A673 (cell line): ENCODE measurements around the gene NKD1. TPM values are rescaled to one million over a fixed set of nuclear protein-coding genes. Genes with fewer than 3 reads are reported as not detected.
"Not testable (repeated sequence)": the region's sequence is repeated elsewhere in the genome, so short reads cannot be mapped to it uniquely, and the experiment has no call there.

Experiments used
- BruUV-seq: library from RNA; stranded (reverse); fragments of 400-500 nt; replicated peaks from 2 replicates; lab custom pipeline; 2021; lab: Mats Ljungman, UMichigan
- CTCF ChIA-PET: fragments of 300-600 bp; sonication (Branson Sonifier 250); formaldehyde crosslinking; loops from one replicate; lab custom pipeline; 2022; ENCODE audit warnings: antibody characterized with exemption; lab: Charles Lee
- POLR2A ChIA-PET: fragments of 300-600 bp; sonication (Branson Sonifier 250); formaldehyde crosslinking; loops from one replicate; lab custom pipeline; 2022; ENCODE audit warnings: antibody characterized with exemption; ENCODE audit not compliant: low non-redundant PET; lab: Charles Lee
- DNase-seq: peaks from one replicate; pipeline ENCODE4 v3.0.0-alpha.2; 2015; ENCODE audit warnings: low spot score
- H3K27ac ChIP-seq: fragments of 200-600 bp; sonication (generic); 2 replicates; pipeline ENCODE4 v1.5.1; 2016; ENCODE audit warnings: mixed run types, low read depth, mild to moderate bottlenecking, mixed read lengths, antibody characterized with exemption, low read length; ENCODE audit not compliant: poor library complexity, severe bottlenecking
- H3K27me3 ChIP-seq: fragments of 200-600 bp; sonication (generic); replicated peaks from 2 replicates; pipeline ENCODE4 v1.6.1; 2017; ENCODE audit warnings: mixed run types, low read depth, mild to moderate bottlenecking, mixed read lengths, antibody characterized with exemption, low read length; ENCODE audit not compliant: insufficient read depth, poor library complexity
- H3K36me3 ChIP-seq: fragments of 200-600 bp; sonication (generic); 2 replicates; pipeline ENCODE4 v1.6.1; 2016; ENCODE audit warnings: mixed run types, mild to moderate bottlenecking, mixed read lengths, antibody characterized with exemption, low read length; ENCODE audit not compliant: insufficient read depth, poor library complexity, severe bottlenecking
- H3K4me1 ChIP-seq: fragments of 200-600 bp; sonication (generic); 2 replicates; pipeline ENCODE4 v1.6.1; 2017; ENCODE audit warnings: mixed run types, mild to moderate bottlenecking, mixed read lengths, antibody characterized with exemption, low read length; ENCODE audit not compliant: insufficient read depth, poor library complexity, severe bottlenecking
- H3K4me3 ChIP-seq: fragments of 200-600 bp; sonication (generic); 2 replicates; pipeline ENCODE4 v1.5.1; 2016; ENCODE audit warnings: low read depth, mixed run types, mild to moderate bottlenecking, mixed read lengths, low read length; ENCODE audit not compliant: poor library complexity, severe bottlenecking
- H3K9me3 ChIP-seq: fragments of 200-600 bp; sonication (generic); 2 replicates; pipeline ENCODE4 v1.6.1; 2016; ENCODE audit warnings: mixed run types, low read depth, mild to moderate bottlenecking, mixed read lengths, antibody characterized with exemption, low read length; ENCODE audit not compliant: poor library complexity, severe bottlenecking
- EZH2 ChIP-seq: fragments of 200-600 bp; sonication (generic); IDR thresholded peaks from 2 replicates; pipeline ENCODE4 v1.6.1; 2017; ENCODE audit warnings: borderline replicate concordance, low read depth, mild to moderate bottlenecking, mixed read lengths, antibody characterized with exemption, low read length; ENCODE audit not compliant: poor library complexity, severe bottlenecking
- intact Hi-C: fragments of 100-400 bp; cut with micrococcal nuclease; formaldehyde crosslinking; loops from one replicate; pipeline ENCODE4 v1.10.0; 2022; ENCODE audit not compliant: unreplicated experiment
- total RNA-seq: library from RNA; stranded (reverse); gene quantifications from 2 replicates; pipeline ENCODE4 v1.2.3, GENCODE V29; 2021
- TF ChIP-seq, protein P1 (sequence below): fragments of 300-800, 200-600 bp; sonication (generic); conservative IDR thresholded peaks from 2 replicates; pipeline ENCODE4 v1.5.1; 2017; ENCODE audit warnings: low read depth, mild to moderate bottlenecking, antibody characterized with exemption, low read length, moderate library complexity, mixed read lengths

Gene NKD1
- total RNA-seq, 1 experiment from 2014 or later = 1.1 TPM

DNA sequence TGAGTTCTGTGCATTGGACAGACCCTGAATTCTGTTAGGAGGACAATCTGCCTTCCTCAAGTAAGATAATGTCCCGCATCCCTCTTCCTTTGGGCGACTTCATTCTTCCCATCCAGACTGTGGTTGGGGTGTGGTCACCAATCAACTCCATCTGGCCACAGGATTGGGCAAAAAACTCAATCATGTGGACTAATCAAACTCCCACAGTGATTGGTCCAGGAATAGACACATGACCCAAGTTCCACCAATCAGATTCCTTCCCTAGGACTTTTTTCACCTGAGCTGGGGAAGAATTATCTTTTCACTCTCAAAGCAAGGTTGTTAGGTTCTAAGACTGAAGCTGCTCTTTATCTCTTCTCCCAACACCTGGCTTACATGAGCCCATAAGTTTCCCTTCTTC lies 13.2 kb upstream of the NKD1 start:
- H3K9me3 ChIP-seq = no peaks in the 10 kb centered on the region
- no peak for DNase-seq
- H3K4me1 ChIP-seq = no peaks in the 10 kb centered on the region
- ChIA-PET CTCF (no interaction called here), POLR2A (no interaction called here)
- H3K27ac ChIP-seq = no peak overlapping the region
- intact Hi-C loops = no loop called here
- no TSS peak for BruUV-seq
- no peak overlapping the region for H3K4me3 ChIP-seq
- TF ChIP-seq EZH2 = no peak
- TF ChIP-seq, protein P1, sequence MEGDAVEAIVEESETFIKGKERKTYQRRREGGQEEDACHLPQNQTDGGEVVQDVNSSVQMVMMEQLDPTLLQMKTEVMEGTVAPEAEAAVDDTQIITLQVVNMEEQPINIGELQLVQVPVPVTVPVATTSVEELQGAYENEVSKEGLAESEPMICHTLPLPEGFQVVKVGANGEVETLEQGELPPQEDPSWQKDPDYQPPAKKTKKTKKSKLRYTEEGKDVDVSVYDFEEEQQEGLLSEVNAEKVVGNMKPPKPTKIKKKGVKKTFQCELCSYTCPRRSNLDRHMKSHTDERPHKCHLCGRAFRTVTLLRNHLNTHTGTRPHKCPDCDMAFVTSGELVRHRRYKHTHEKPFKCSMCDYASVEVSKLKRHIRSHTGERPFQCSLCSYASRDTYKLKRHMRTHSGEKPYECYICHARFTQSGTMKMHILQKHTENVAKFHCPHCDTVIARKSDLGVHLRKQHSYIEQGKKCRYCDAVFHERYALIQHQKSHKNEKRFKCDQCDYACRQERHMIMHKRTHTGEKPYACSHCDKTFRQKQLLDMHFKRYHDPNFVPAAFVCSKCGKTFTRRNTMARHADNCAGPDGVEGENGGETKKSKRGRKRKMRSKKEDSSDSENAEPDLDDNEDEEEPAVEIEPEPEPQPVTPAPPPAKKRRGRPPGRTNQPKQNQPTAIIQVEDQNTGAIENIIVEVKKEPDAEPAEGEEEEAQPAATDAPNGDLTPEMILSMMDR = no peak
- no peaks in the 10 kb centered on the region for H3K36me3 ChIP-seq
- H3K27me3 ChIP-seq = no peaks in the 10 kb centered on the region

GRCh38 chr16:50535506-50536257 lies 12.5 kb upstream of the NKD1 start:
- BruUV-seq = no TSS peak
- Histone ChIP-seq H3K9me3 (no peaks in the 10 kb centered on the region), H3K36me3 (no peaks in the 10 kb centered on the region), H3K4me1 (no peaks in the 10 kb centered on the region), H3K4me3 (no peak overlapping the region), H3K27me3 (no peaks in the 10 kb centered on the region), H3K27ac (no peak overlapping the region)
- TF ChIP-seq, protein P1 = no peak
- no peak for TF ChIP-seq EZH2
- intact Hi-C loops = no loop called here
- POLR2A ChIA-PET = no interaction called here
- CTCF ChIA-PET = interaction anchor here (0.6 kb wide), 1 partner anchor 15 kb away, joined by 3 read pairs; no protein-coding TSS in a partner anchor
- no peak for DNase-seq

DNA sequence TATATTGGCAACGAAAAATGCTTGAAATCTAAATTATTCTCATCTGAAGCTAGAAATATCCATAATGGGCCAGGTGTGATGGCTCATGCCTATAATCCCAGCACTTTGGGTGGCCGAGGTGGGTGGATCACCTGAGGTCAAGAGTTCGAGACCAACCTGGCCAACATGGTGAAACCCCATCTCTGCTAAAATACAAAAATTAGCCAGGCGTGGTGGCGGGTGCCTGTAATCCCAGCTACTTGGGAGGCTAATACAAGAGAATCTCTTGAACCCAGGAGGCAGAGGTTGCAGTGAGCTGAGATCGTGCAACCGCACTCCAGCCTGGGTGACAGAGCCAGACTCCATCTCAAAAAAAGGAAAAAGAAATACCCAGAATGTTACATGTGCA lies 11.9 kb upstream of the NKD1 start:
- H3K36me3 ChIP-seq, POLR2A ChIA-PET: not testable (repeated sequence)

More for the DNA sequence above, 11.9 kb upstream of the NKD1 start:
- H3K4me3 ChIP-seq, H3K27me3 ChIP-seq, DNase-seq, H3K4me1 ChIP-seq, intact Hi-C loops, BruUV-seq, H3K9me3 ChIP-seq, H3K27ac ChIP-seq: not testable (repeated sequence)
- CTCF ChIA-PET = interaction anchor here (0.6 kb wide), 1 partner anchor 15 kb away, joined by 3 read pairs; no protein-coding TSS in a partner anchor
